H1 (cell line): ENCODE measurements around the gene RHBDD1. TPM values are rescaled to one million over a fixed set of nuclear protein-coding genes. Genes with fewer than 3 reads are reported as not detected.

Source experiments
- CTCF ChIA-PET: fragments of 300-600 bp; sonication (Branson Sonifier 250); formaldehyde crosslinking; loops from one replicate; lab custom pipeline; 2021; ENCODE audit not compliant: partially characterized antibody; lab: Charles Lee
- POLR2A ChIA-PET: fragments of 300-600 bp; sonication (Branson Sonifier 250); formaldehyde crosslinking; loops from one replicate; lab custom pipeline; 2021; ENCODE audit warnings: inconsistent platforms; ENCODE audit not compliant: partially characterized antibody; lab: Charles Lee
- DNase-seq, 2 experiments: peaks; one replicate each; pipeline versions ENCODE4 v3.0.0 to v3.0.0-alpha.2; 2010 to 2022; ENCODE audit warnings: low spot score in 2 of 2, low read depth in 1 of 2, mixed read lengths in 1 of 2
- FAIRE-seq: peaks from 2 replicates; lab custom pipeline; 2011; peaks lifted over from hg19 to GRCh38; lab: Jason Lieb, UNC
- H2AFZ ChIP-seq: 2 replicates; pipeline ENCODE4 v1.8.1; 2012; ENCODE audit warnings: low read length, inconsistent platforms
- H2AK5ac ChIP-seq: 2 replicates; pipeline ENCODE4 v1.6.1; 2013; ENCODE audit warnings: low read depth, low read length
- H2BK120ac ChIP-seq: replicated peaks from 2 replicates; pipeline ENCODE3; 2013; ENCODE audit warnings: low read depth, low read length, inconsistent platforms
- H2BK12ac ChIP-seq: 2 replicates; pipeline ENCODE4 v1.6.1; 2013; ENCODE audit warnings: low read depth, low read length
- H2BK15ac ChIP-seq: 2 replicates; pipeline ENCODE4 v1.6.1; 2013; ENCODE audit warnings: low read length
- H2BK20ac ChIP-seq: 2 replicates; pipeline ENCODE4 v1.6.1; 2013; ENCODE audit warnings: low read length
- H2BK5ac ChIP-seq: 2 replicates; pipeline ENCODE4 v1.6.1; 2013; ENCODE audit warnings: low read depth, low read length
- H3K14ac ChIP-seq: 2 replicates; pipeline ENCODE4 v1.6.1; 2013; ENCODE audit warnings: inconsistent platforms; ENCODE audit not compliant: insufficient read length
- H3K18ac ChIP-seq: 2 replicates; pipeline ENCODE4 v1.6.1; 2013; ENCODE audit warnings: low read length; ENCODE audit errors: extremely low read depth
- H3K23ac ChIP-seq: 2 replicates; pipeline ENCODE4 v1.6.1; 2013; ENCODE audit warnings: inconsistent platforms; ENCODE audit not compliant: insufficient read length
- H3K23me2 ChIP-seq: 2 replicates; pipeline ENCODE4 v1.6.1; 2013; ENCODE audit warnings: low read depth, low read length
- H3K27ac ChIP-seq: 2 replicates; pipeline ENCODE4 v1.6.1; 2011; ENCODE audit warnings: low read depth, low read length, inconsistent platforms
- H3K27me3 ChIP-seq, 4 experiments: replicated peaks in 1 of 4; 1 replicate in 1 of 4; 2 replicates in 3 of 4; pipeline versions ENCODE4 v1.6.1 to v1.8.1; 2011 to 2013; ENCODE audit warnings: low read length in 3 of 4, mild to moderate bottlenecking in 3 of 4, inconsistent platforms in 2 of 4, mixed read lengths in 2 of 4, moderate library complexity in 1 of 4; ENCODE audit not compliant: control insufficient read depth in 3 of 4, insufficient read depth in 3 of 4; ENCODE audit errors: extremely low read depth in 1 of 4
- H3K36me3 ChIP-seq, 4 experiments: 2 replicates each; pipeline versions ENCODE4 v1.6.1 to v1.8.1; 2011 to 2013; ENCODE audit warnings: mild to moderate bottlenecking in 4 of 4, low read length in 3 of 4, moderate library complexity in 2 of 4, control low read depth in 1 of 4, inconsistent platforms in 1 of 4; ENCODE audit not compliant: insufficient read depth in 4 of 4, control insufficient read depth in 2 of 4
- H3K4ac ChIP-seq: replicated peaks from 2 replicates; pipeline ENCODE3; 2013; ENCODE audit warnings: low read length, low read depth, mixed read lengths, inconsistent platforms; ENCODE audit not compliant: insufficient read length
- H3K4me1 ChIP-seq, 4 experiments: replicated peaks in 1 of 4; 1 replicate in 1 of 4; 2 replicates in 3 of 4; pipeline versions ENCODE4 v1.6.1 to v1.8.1; 2011 to 2013; ENCODE audit warnings: low read length in 3 of 4, inconsistent platforms in 2 of 4, mixed read lengths in 1 of 4; ENCODE audit not compliant: insufficient read depth in 4 of 4, control insufficient read depth in 3 of 4
- H3K4me2 ChIP-seq, 2 experiments: 2 replicates each; pipeline versions ENCODE4 v1.6.1 to v1.8.1; 2011 to 2013; ENCODE audit warnings: low read depth in 2 of 2, low read length in 2 of 2, control low read depth in 1 of 2, inconsistent platforms in 1 of 2, mild to moderate bottlenecking in 1 of 2; ENCODE audit not compliant: insufficient read depth in 1 of 2
- H3K4me3 ChIP-seq, 4 experiments: fragments of 200-600, 300-600 bp in 1 of 4; sonication (generic), shearing (Covaris generic), sonication (Bioruptor Twin) in 1 of 4; 2 replicates each; pipeline versions ENCODE4 v1.5.1 to v1.8.1; 2011 to 2016; ENCODE audit warnings: low read length in 4 of 4, low read depth in 3 of 4, control low read depth in 2 of 4, inconsistent platforms in 2 of 4, mild to moderate bottlenecking in 2 of 4, mixed read lengths in 1 of 4, moderate library complexity in 1 of 4; ENCODE audit not compliant: insufficient read depth in 2 of 4; ENCODE audit errors: extremely low read depth in 1 of 4
- H3K56ac ChIP-seq: replicated peaks from 2 replicates; pipeline ENCODE3; 2013; ENCODE audit warnings: low read depth, mild to moderate bottlenecking, mixed read lengths, low read length, inconsistent platforms; ENCODE audit not compliant: insufficient read length
- H3K79me1 ChIP-seq: 2 replicates; pipeline ENCODE4 v1.6.1; 2013; ENCODE audit warnings: low read depth, low read length, control low read depth
- H3K79me2 ChIP-seq, 2 experiments: 2 replicates each; pipeline versions ENCODE4 v1.6.1 to v1.8.1; 2012 to 2013; ENCODE audit warnings: low read length in 2 of 2, mild to moderate bottlenecking in 2 of 2, inconsistent platforms in 1 of 2; ENCODE audit not compliant: insufficient read depth in 2 of 2, control insufficient read depth in 1 of 2
- H3K9ac ChIP-seq, 4 experiments: replicated peaks in 1 of 4; 1 replicate in 1 of 4; 2 replicates in 3 of 4; pipeline versions ENCODE4 v1.6.1 to v1.8.1; 2011 to 2013; ENCODE audit warnings: low read depth in 3 of 4, low read length in 3 of 4, control low read depth in 2 of 4, mild to moderate bottlenecking in 2 of 4, moderate library complexity in 2 of 4, inconsistent platforms in 1 of 4; ENCODE audit errors: extremely low read depth in 1 of 4
- H3K9me3 ChIP-seq, 2 experiments: 2 replicates each; pipeline versions ENCODE4 v1.6.1 to v1.8.1; 2012 to 2013; ENCODE audit warnings: mild to moderate bottlenecking in 2 of 2, moderate library complexity in 2 of 2, control low read depth in 1 of 2, inconsistent platforms in 1 of 2, low read depth in 1 of 2, low read length in 1 of 2, mixed read lengths in 1 of 2; ENCODE audit not compliant: insufficient read depth in 2 of 2
- H4K20me1 ChIP-seq, 2 experiments: replicated peaks in 1 of 2; 2 replicates each; pipeline versions ENCODE3 to v1.8.1; 2011 to 2013; ENCODE audit warnings: inconsistent platforms in 2 of 2, low read length in 2 of 2, mild to moderate bottlenecking in 1 of 2; ENCODE audit not compliant: insufficient read depth in 2 of 2, control insufficient read depth in 1 of 2
- H4K5ac ChIP-seq: 2 replicates; pipeline ENCODE4 v1.6.1; 2013; ENCODE audit warnings: low read length, low read depth, mixed read lengths, inconsistent platforms; ENCODE audit not compliant: insufficient read length
- H4K8ac ChIP-seq: 2 replicates; pipeline ENCODE4 v1.8.0; 2013; ENCODE audit warnings: mild to moderate bottlenecking, moderate library complexity, low read length, inconsistent platforms; ENCODE audit not compliant: insufficient read depth; ENCODE audit errors: extremely low read depth
- H4K91ac ChIP-seq: replicated peaks from 2 replicates; pipeline ENCODE3; 2013; ENCODE audit warnings: low read length, mixed read lengths, inconsistent platforms; ENCODE audit not compliant: insufficient read length
- CHD2 ChIP-seq: IDR thresholded peaks from 2 replicates; pipeline ENCODE4 v1.6.1; 2012; ENCODE audit warnings: low read length, improper control_type of control experiment
- CREB1 ChIP-seq: IDR thresholded peaks from 2 replicates; pipeline ENCODE4 v1.6.1; 2012; ENCODE audit warnings: inconsistent platforms
- CTBP2 ChIP-seq: IDR thresholded peaks from 2 replicates; pipeline ENCODE4 v1.7.0; 2011; ENCODE audit warnings: borderline replicate concordance, mild to moderate bottlenecking, moderate library complexity, mixed read lengths, low read length; ENCODE audit not compliant: insufficient read depth, insufficient read length
- EP300 ChIP-seq, 2 experiments: IDR thresholded peaks; 1 replicate in 1 of 2; 2 replicates in 1 of 2; pipeline ENCODE4 v1.6.1; 2011 to 2012; ENCODE audit warnings: low read depth in 2 of 2, low read length in 2 of 2, mild to moderate bottlenecking in 2 of 2, borderline replicate concordance in 1 of 2, inconsistent platforms in 1 of 2, moderate library complexity in 1 of 2
- GABPA ChIP-seq: IDR thresholded peaks from 2 replicates; pipeline ENCODE4 v1.6.1; 2011; ENCODE audit warnings: mild to moderate bottlenecking, low read length, moderate library complexity, borderline replicate concordance; ENCODE audit not compliant: insufficient read depth
- RFX5 ChIP-seq: IDR thresholded peaks from 2 replicates; pipeline ENCODE4 v1.6.1; 2011; ENCODE audit warnings: low read depth, low read length, improper control_type of control experiment, borderline replicate concordance
- SIN3A ChIP-seq, 2 experiments: IDR thresholded peaks in 1 of 2; conservative IDR thresholded peaks in 1 of 2; 2 replicates each; pipeline ENCODE4 v1.6.1; 2011 to 2012; ENCODE audit warnings: low read length in 2 of 2, improper control_type of control experiment in 1 of 2, low read depth in 1 of 2, mild to moderate bottlenecking in 1 of 2
- TBP ChIP-seq: IDR thresholded peaks from 2 replicates; pipeline ENCODE4 v1.6.1; 2011; ENCODE audit warnings: low read depth, low read length, improper control_type of control experiment
- whole genome bisulfite sequencing, 2 experiments: shearing (Covaris generic) in 1 of 2; methylation state at CpG; one replicate each; pipeline versions ENCODE4 v1.1.6 to v1.1.7; 2013 to 2015; ENCODE audit warnings: low lambda C conversion rate in 2 of 2, mixed read lengths in 2 of 2, inconsistent platforms in 1 of 2, low coverage in 1 of 2, missing lambda C conversion rate in 1 of 2; ENCODE audit not compliant: insufficient replicate concordance in 2 of 2, insufficient coverage in 1 of 2, insufficient read length in 1 of 2; ENCODE audit errors: extremely low coverage in 1 of 2, missing lambda C conversion rate in 1 of 2; 5-methylcytosine and 5-hydroxymethylcytosine counted together
- polyA plus RNA-seq, 7 experiments: library from polyadenylated mRNA; depleted of rRNA in 3 of 7; stranded (reverse) in 5 of 7; unstranded in 2 of 7; fragments of >200 nt in 5 of 7; fragments of 200-250 nt in 2 of 7; gene quantifications; 1 replicate in 5 of 7; 2 replicates in 1 of 7; 4 replicates in 1 of 7; pipeline versions ENCODE4 v1.2.1 to v1.2.3, GENCODE V29; 2011 to 2013; ENCODE audit warnings: missing spikeins in 2 of 7, mixed read lengths in 2 of 7
- total RNA-seq: library from RNA; stranded (reverse); fragmentation: NEBNext Ultra II Directional; extraction: Animal tissue kit (Norgen Biotek cat#: 25700); gene quantifications from 2 replicates; pipeline ENCODE4 v1.2.1, GENCODE V29; 2021

Gene RHBDD1
- total and polyA plus RNA-seq, 2 of the 8 experiments (the other 6 are each of a cell fraction or from before 2014, with no cell fraction given): 10.5 to 23.1 TPM

DNA sequence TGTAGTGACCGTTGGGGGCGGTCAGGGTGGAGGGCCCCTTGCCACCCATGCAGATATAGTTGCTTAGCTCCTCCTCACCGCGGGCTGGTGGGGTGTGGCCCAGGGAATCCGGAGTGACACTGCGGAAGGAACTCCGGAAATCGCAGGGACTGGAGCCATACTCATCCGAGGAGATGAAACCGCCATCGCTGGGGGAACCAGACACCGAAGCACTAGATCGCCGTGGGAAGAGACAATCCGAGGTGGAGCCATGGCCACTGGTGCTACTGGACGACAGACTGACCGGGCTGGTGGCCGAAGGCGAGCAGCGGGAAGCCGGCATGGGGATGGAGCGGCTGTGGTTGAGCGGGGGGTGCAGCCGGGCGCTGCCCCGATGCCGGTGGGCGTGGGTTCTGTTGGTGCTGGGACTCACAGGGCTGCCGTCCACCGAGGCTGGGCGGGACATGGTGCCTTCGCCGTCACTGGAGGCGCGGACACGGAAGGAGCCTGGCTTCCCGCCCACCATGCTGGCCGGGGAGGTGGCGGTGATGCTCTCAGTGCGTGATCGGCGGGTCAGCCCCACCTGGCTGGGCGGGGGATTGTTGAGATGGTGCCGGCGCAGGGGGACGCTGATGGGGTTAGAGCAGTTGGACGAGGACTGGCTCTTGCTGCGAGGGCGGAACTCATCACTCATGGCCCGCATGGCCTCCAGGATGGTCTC, 38.4 kb upstream of the RHBDD1 start:
- Histone ChIP-seq H3K4me2 (peak overlapping the region; percentile 82 to 96; a peak in 3 of 4 replicates), H3K27me3 (no peaks in the 10 kb centered on the region), H4K8ac (peak overlapping the region; percentile 11), H3K4me1 (peaks cover 3 to 25% (median 17%) of the 10 kb centered on the region in 4 experiments), H4K5ac (no peak overlapping the region), H2BK120ac (no peak overlapping the region), H2BK20ac (no peak overlapping the region), H2AFZ (no peak overlapping the region), H3K4me3 (peak overlapping the region in 1 of 4 experiments; percentile 97; a peak in 2 of 8 replicates), H4K91ac (no peak overlapping the region), H3K9ac (no peak overlapping the region), H2AK5ac (0 out of 2 replicates have a peak overlapping the region, but pooled peaks have one; percentile 41), H3K27ac (no peak overlapping the region), H3K56ac (no peak overlapping the region), H3K23me2 (peaks cover 19% of the 10 kb centered on the region), H3K14ac (no peak overlapping the region), H2BK15ac (no peak overlapping the region), H3K23ac (no peak overlapping the region), H3K18ac (0 out of 2 replicates have a peak overlapping the region, but pooled peaks have one; percentile 53), H2BK12ac (0 out of 2 replicates have a peak overlapping the region, but pooled peaks have one; percentile 50), H3K4ac (no peak overlapping the region), H3K79me1 (0 out of 2 replicates have a peak, but pooled peaks cover 3% of the 10 kb centered on the region), H4K20me1 (peaks cover 6 to 15% of the 10 kb centered on the region in 2 experiments), H3K79me2 (peaks cover 0 to 55% of the 10 kb centered on the region in 2 experiments; a peak in 3 of 4 replicates), H3K9me3 (peaks cover 0 to 3% of the 10 kb centered on the region in 2 experiments; a peak in 1 of 4 replicates), H2BK5ac (0 out of 2 replicates have a peak overlapping the region, but pooled peaks have one; percentile 24), H3K36me3 (peaks cover 0 to 30% (median 9%) of the 10 kb centered on the region in 4 experiments; a peak in 4 of 8 replicates)
- CTCF ChIA-PET: interaction anchor here (0.6 to 2.2 kb wide), 7 partner anchors 9 to 1137 kb away, joined by 3 to 8 read pairs (median 3); no protein-coding TSS in a partner anchor
- WGBS, 2 experiments: 97% methylated on average over 29 of the region's 50 CpGs; no CpG with 5 or more reads in 1 of the 2 experiments
- no peak for TF ChIP-seq TBP
- TF ChIP-seq CHD2: no peak
- TF ChIP-seq GABPA: no peak
- no peak for TF ChIP-seq SIN3A (conservative IDR thresholded peaks at IDR 0.05 in 1 of 2, IDR thresholded peaks at IDR 0.05 in 1 of 2; ENCODE audit: low read depth in 1 of 2, low read length in 2 of 2)
- TF ChIP-seq EP300 (IDR thresholded peaks at IDR 0.05; ENCODE audit: borderline replicate concordance in 1 of 2, low read depth in 2 of 2, low read length in 2 of 2): no peak
- no peak for TF ChIP-seq CTBP2
- TF ChIP-seq CREB1: no peak
- TF ChIP-seq RFX5: no peak
- POLR2A ChIA-PET: interaction anchor here (0.6 to 1.2 kb wide), 3 partner anchors 7 to 51 kb away, joined by 3 to 6 read pairs (median 3); no protein-coding TSS in a partner anchor
- no peak for FAIRE-seq
- DNase-seq: no peak
